Peyer's patch (tissue), 4 donors: Measurements from ENCODE around the gene BPHL. TPM values are rescaled to one million over a fixed set of nuclear protein-coding genes. Genes with fewer than 3 reads are reported as not detected.

Experiments
- DNase-seq, 3 donors: peaks; one replicate each; pipeline ENCODE4 v3.0.0-alpha.2; 2017 to 2019
- H3K27ac ChIP-seq, 4 donors: fragments of 200-600 bp; sonication (generic); one replicate each; pipeline ENCODE4 v1.5.1; 2016 to 2019
- H3K27me3 ChIP-seq, 2 donors: fragments of 200-600 bp; sonication (generic); one replicate each; pipeline ENCODE4 v1.5.1; 2019
- H3K36me3 ChIP-seq, 3 donors: fragments of 200-600 bp; sonication (generic); one replicate each; pipeline ENCODE4 v1.5.1; 2016 to 2019
- H3K4me1 ChIP-seq, 4 donors: fragments of 200-600 bp; sonication (generic); one replicate each; pipeline ENCODE4 v1.5.1; 2016 to 2019
- H3K4me3 ChIP-seq, 4 donors: fragments of 200-600 bp; sonication (generic); 1 replicate in 3 of 4; 2 replicates in 1 of 4; pipeline ENCODE4 v1.5.1; 2016 to 2019; ENCODE audit warnings: mild to moderate bottlenecking in 1 of 4
- H3K9me3 ChIP-seq, 4 donors: fragments of 200-600 bp; sonication (generic); one replicate each; pipeline ENCODE4 v1.5.1; 2016 to 2019; ENCODE audit warnings: mild to moderate bottlenecking in 1 of 4
- CTCF ChIP-seq, 6 experiments: fragments of 450-650 bp in 4 of 6; fragments of 200-600 bp in 2 of 6; sonication (generic) in 1 of 6; IDR thresholded peaks; one replicate each; pipeline ENCODE4 v1.5.1; 2017 to 2019; ENCODE audit warnings: antibody characterized with exemption in 6 of 6, mild to moderate bottlenecking in 3 of 6, moderate library complexity in 1 of 6
- POLR2A ChIP-seq, 2 donors: fragments of 450-650 bp; IDR thresholded peaks; one replicate each; pipeline ENCODE4 v1.5.1; 2017; ENCODE audit warnings: antibody characterized with exemption in 2 of 2, mild to moderate bottlenecking in 2 of 2, moderate library complexity in 2 of 2
- total RNA-seq, 4 donors: library from RNA; depleted of rRNA; stranded (reverse); fragments of >200 nt; gene quantifications; one replicate each; pipeline ENCODE4 v1.1.0, GENCODE V29; 2016

The BPHL gene
- 10 to 100 TPM; 21.5 to 73.1 (median 68.2) TPM for total RNA-seq

DNA sequence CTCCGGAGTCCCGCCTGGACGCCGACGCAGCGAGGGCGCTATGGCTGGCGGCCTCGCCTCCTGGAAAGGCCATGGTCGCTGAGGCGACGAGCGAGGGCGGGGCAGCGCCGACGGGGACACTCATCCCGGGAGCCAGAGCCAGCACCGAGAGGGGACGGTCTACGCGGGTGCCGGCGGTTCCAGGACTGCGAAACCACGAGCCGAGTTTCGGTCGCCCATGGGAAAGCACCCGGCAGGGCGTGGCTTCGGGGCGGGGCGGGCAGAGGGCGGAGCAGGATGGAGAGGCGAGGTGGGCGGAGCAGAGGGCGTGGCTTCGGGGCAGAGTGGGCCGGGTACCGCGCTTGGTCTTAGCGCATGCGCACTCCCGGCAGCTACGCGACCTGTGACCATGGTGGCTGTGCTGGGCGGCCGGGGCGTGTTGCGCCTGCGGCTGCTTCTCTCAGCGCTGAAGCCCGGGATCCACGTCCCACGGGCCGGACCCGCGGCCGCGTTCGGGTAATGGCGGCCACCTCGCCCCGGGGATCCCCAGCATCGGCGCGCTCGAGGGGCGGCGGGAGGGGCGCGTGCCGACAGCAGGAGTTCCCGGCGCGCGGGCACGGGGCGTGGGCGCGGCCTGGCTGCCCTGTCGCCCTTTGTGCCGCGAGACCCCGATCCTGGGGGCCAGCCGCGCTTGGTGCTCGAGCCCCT lies at the start of gene BPHL:
Gene BPHL (plus strand): TSS at position 359 of the 687 bp plus-strand sequence. CDS start 30 bp downstream, at position 389.
- Histone ChIP-seq H3K27me3 (no peaks in the 10 kb centered on the region), H3K9me3 (no peaks in the 10 kb centered on the region), H3K36me3 (peaks cover 0 to 19% (median 0%) of the 10 kb centered on the region in 3 donors), H3K27ac (peak within 1 kb of the TSS; percentile 83 to 97 (median 94)), H3K4me3 (peak within 1 kb of the TSS; percentile 69 to 85 (median 78)), H3K4me1 (peaks cover 0 to 10% (median 0%) of the 10 kb centered on the region in 4 donors)
- peak; percentile 99 to 100 (median 99) for DNase-seq
- peak; percentile 90 to 94 for TF ChIP-seq POLR2A (IDR thresholded peaks at IDR 0.05)
- TF ChIP-seq CTCF (IDR thresholded peaks at IDR 0.05) = no peak

DNA sequence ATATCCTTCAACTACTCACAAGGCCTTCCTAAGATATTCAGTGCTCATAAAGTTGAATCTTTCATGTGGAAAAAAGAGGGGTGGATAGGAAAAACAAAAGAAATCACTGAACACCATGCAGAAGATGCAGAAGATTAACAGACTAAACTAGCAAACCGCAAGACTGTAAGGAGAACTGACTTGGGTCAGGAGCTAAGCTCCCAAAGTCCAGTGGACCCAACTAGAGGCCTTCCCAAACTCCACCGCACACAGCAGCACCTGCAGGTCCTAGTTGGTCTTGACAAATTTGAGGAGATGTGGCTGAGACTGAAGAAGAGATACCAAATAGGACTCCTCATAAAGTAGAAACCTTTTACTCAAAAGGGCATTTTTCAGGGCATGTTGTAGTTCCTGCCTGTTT lies 46.9 kb upstream of the BPHL start:
- Histone ChIP-seq H3K36me3 (peaks cover 0 to 4% (median 0%) of the 10 kb centered on the region in 3 donors), H3K27me3 (no peaks in the 10 kb centered on the region), H3K27ac (no peak overlapping the region), H3K4me3 (no peak overlapping the region), H3K9me3 (no peaks in the 10 kb centered on the region), H3K4me1 (peaks cover 0 to 35% (median 0%) of the 10 kb centered on the region in 4 donors)
- no peak for TF ChIP-seq CTCF (IDR thresholded peaks at IDR 0.05)
- no peak for TF ChIP-seq POLR2A (IDR thresholded peaks at IDR 0.05)
- DNase-seq = no peak

GRCh38 chr6:3072798-3073197 lies 45.7 kb upstream of the BPHL start:
- no peak for DNase-seq
- TF ChIP-seq POLR2A (IDR thresholded peaks at IDR 0.05) = no peak
- H3K4me1 ChIP-seq = peaks cover 0 to 27% (median 0%) of the 10 kb centered on the region in 4 donors
- H3K36me3 ChIP-seq = peaks cover 0 to 14% (median 0%) of the 10 kb centered on the region in 3 donors
- H3K27me3 ChIP-seq = no peaks in the 10 kb centered on the region
- no peak overlapping the region for H3K4me3 ChIP-seq
- H3K27ac ChIP-seq = no peak overlapping the region
- no peaks in the 10 kb centered on the region for H3K9me3 ChIP-seq

GRCh38 chr6:3073382-3073781 lies 45.1 kb upstream of the BPHL start:
- peaks cover 0 to 20% (median 0%) of the 10 kb centered on the region in 3 donors for H3K36me3 ChIP-seq
- peaks cover 0 to 26% (median 0%) of the 10 kb centered on the region in 4 donors for H3K4me1 ChIP-seq
- no peak overlapping the region for H3K27ac ChIP-seq
- H3K27me3 ChIP-seq = no peaks in the 10 kb centered on the region
- H3K9me3 ChIP-seq = no peaks in the 10 kb centered on the region
- no peak for DNase-seq
- TF ChIP-seq POLR2A (IDR thresholded peaks at IDR 0.05) = no peak
- no peak for TF ChIP-seq CTCF (IDR thresholded peaks at IDR 0.05)
- H3K4me3 ChIP-seq = no peak overlapping the region

GRCh38 chr6:3075772-3076113 lies 42.8 kb upstream of the BPHL start:
- no peak overlapping the region for H3K27ac ChIP-seq

More at GRCh38 chr6:3075772-3076113, 42.8 kb upstream of the BPHL start:
- Histone ChIP-seq H3K27me3 (no peaks in the 10 kb centered on the region), H3K9me3 (no peaks in the 10 kb centered on the region), H3K36me3 (peaks cover 0 to 42% (median 0%) of the 10 kb centered on the region in 3 donors), H3K4me3 (no peak overlapping the region), H3K4me1 (peaks cover 0 to 13% (median 0%) of the 10 kb centered on the region in 4 donors)
- TF ChIP-seq CTCF (IDR thresholded peaks at IDR 0.05) (no peak), POLR2A (IDR thresholded peaks at IDR 0.05) (no peak)
- DNase-seq = no peak
